Dermis microvascular lymphatic vessel endothelial cell (primary cell): ENCODE data around the gene SEC61B. TPM values are rescaled to one million over a fixed set of nuclear protein-coding genes. Genes with fewer than 3 reads are reported as not detected.

Source experiments
- DNase-seq, 2 donors: peaks; one replicate each; pipeline versions ENCODE4 v3.0.0 to v3.0.0-alpha.2; 2010; ENCODE audit warnings: low read depth in 2 of 2
- total RNA-seq: library from RNA; depleted of rRNA; stranded (reverse); fragments of >200 nt; gene quantifications from 2 replicates; pipeline ENCODE4 v1.2.1, GENCODE V29; 2014

The SEC61B gene
- 87.7 and 96.0 TPM in 2 replicates for total RNA-seq

- peak; percentile 92 to 97 for DNase-seq
Measured at GRCh38 chr9:99221621-99222415, at the start of gene SEC61B, which contains the start of gene ALG2. TSS of gene SEC61B (plus strand) at chr9:99222282. CDS start at chr9:99222364, 82 bp downstream. TSS of gene ALG2 (minus strand) at chr9:99221942. CDS start at chr9:99221894, 48 bp downstream.

GRCh38 chr9:99173570-99174504, 48.2 kb upstream of the SEC61B start:
- DNase-seq: no peak

GRCh38 chr9:99176527-99177013, 45.5 kb upstream of the SEC61B start:
- DNase-seq: no peak

GRCh38 chr9:99177576-99178366, 44.3 kb upstream of the SEC61B start:
- DNase-seq: no peak

- DNase-seq: no peak
Measured at GRCh38 chr9:99178912-99179872, 42.9 kb upstream of the SEC61B start.

- DNase-seq: no peak
Measured at GRCh38 chr9:99180199-99180598, 41.9 kb upstream of the SEC61B start.

GRCh38 chr9:99180662-99181061, 41.4 kb upstream of the SEC61B start:
- no peak for DNase-seq

GRCh38 chr9:99181206-99181605, 40.9 kb upstream of the SEC61B start:
- DNase-seq: no peak

GRCh38 chr9:99181621-99182020, 40.5 kb upstream of the SEC61B start:
- no peak for DNase-seq

GRCh38 chr9:99182356-99182755, 39.7 kb upstream of the SEC61B start:
- DNase-seq: no peak

GRCh38 chr9:99183616-99184015, 38.5 kb upstream of the SEC61B start:
- DNase-seq: no peak

- no peak for DNase-seq
Measured at GRCh38 chr9:99184110-99184474, 38.0 kb upstream of the SEC61B start.

GRCh38 chr9:99184475-99185347, 37.4 kb upstream of the SEC61B start:
- DNase-seq: peak; percentile 97 to 98

GRCh38 chr9:99185348-99185632, 36.8 kb upstream of the SEC61B start:
- no peak for DNase-seq

GRCh38 chr9:99185934-99186333, 36.1 kb upstream of the SEC61B start:
- DNase-seq: no peak

GRCh38 chr9:99187311-99187710, 34.8 kb upstream of the SEC61B start:
- no peak for DNase-seq

GRCh38 chr9:99189186-99189585, 32.9 kb upstream of the SEC61B start:
- no peak for DNase-seq

GRCh38 chr9:99189887-99190596, 32.0 kb upstream of the SEC61B start:
- DNase-seq: no peak
